HG03097 (cell line): ENCODE measurements around the gene STK17A.

Source experiments
- ATAC-seq: cut with Tn5 transposase; IDR thresholded peaks from one replicate; pipeline ENCODE4 v1.9.1; 2021; ENCODE audit not compliant: unreplicated experiment, low FRiP score

STK17A gene

GRCh38 chr7:43629857-43630256 lies 46.9 kb downstream of the STK17A start:
- no peak for ATAC-seq

GRCh38 chr7:43630482-43630881 lies 47.6 kb downstream of the STK17A start:
- ATAC-seq = no peak

GRCh38 chr7:43631559-43631958 lies 48.7 kb downstream of the STK17A start:
- no peak for ATAC-seq

GRCh38 chr7:43632746-43633145 lies 49.8 kb downstream of the STK17A start:
- ATAC-seq = no peak

- no peak for ATAC-seq
These were observed 51.5 kb downstream of the STK17A start for GRCh38 chr7:43634384-43634783.

GRCh38 chr7:43636093-43636492 lies 53.2 kb downstream of the STK17A start:
- ATAC-seq = no peak

- no peak for ATAC-seq
These were observed 54.4 kb downstream of the STK17A start for GRCh38 chr7:43637114-43637806.

- no peak for ATAC-seq
These were observed 57.1 kb downstream of the STK17A start for GRCh38 chr7:43639858-43640491.

GRCh38 chr7:43640679-43641078 lies 57.8 kb downstream of the STK17A start:
- ATAC-seq = no peak

- no peak for ATAC-seq
These were observed 60.2 kb downstream of the STK17A start for GRCh38 chr7:43642897-43643630.

- no peak for ATAC-seq
These were observed 60.9 kb downstream of the STK17A start for GRCh38 chr7:43643846-43644245.

- ATAC-seq = no peak
These were observed 62.9 kb downstream of the STK17A start for GRCh38 chr7:43645699-43646226.

- ATAC-seq = no peak
These were observed 63.9 kb downstream of the STK17A start for GRCh38 chr7:43646603-43647338.

- ATAC-seq = no peak
These were observed 64.4 kb downstream of the STK17A start for GRCh38 chr7:43647339-43647672.

GRCh38 chr7:43647673-43648472 lies 65.0 kb downstream of the STK17A start:
- ATAC-seq = peak; percentile 18

- peak; percentile 49 for ATAC-seq
These were observed 65.8 kb downstream of the STK17A start for GRCh38 chr7:43648473-43649406.

- ATAC-seq = peak; percentile 62
These were observed 66.9 kb downstream of the STK17A start for GRCh38 chr7:43649755-43650274.

GRCh38 chr7:43650457-43651052 lies 67.6 kb downstream of the STK17A start:
- no peak for ATAC-seq
